IPS-18c (cell line): ENCODE results near the gene RAB32.
"Not testable (repeated sequence)": the region's sequence is repeated elsewhere in the genome, so short reads cannot be mapped to it uniquely, and the experiment has no call there.

Experiments used
- H3K4me3 ChIP-seq: 2 replicates; pipeline ENCODE4 v1.7.0; 2013; ENCODE audit warnings: low read depth, mild to moderate bottlenecking, low read length, moderate library complexity; ENCODE audit not compliant: insufficient read depth
- H3K9me3 ChIP-seq: one replicate; pipeline ENCODE4 v1.6.1; 2013; ENCODE audit warnings: mild to moderate bottlenecking, low read length, moderate library complexity; ENCODE audit not compliant: control insufficient read depth, insufficient read depth

RAB32 gene

DNA sequence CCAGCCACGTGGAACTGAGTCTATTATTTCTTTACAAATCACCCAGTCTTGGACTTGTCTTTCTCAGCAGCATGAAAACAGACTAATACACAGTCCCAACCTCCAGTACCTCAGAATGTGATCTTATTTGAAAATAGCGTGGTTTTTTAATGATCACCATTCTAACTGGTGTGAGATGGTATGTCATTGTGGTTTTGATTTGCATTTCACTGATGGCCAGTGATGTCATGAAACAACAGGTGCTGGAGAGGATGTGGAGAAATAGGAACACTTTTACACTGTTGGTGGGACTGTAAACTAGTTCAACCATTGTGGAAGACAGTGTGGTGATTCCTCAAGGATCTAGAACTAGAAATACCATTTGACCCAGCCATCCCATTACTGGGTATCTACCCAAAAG lies 23.0 kb downstream of the RAB32 start:
- not testable (repeated sequence) for H3K4me3 ChIP-seq, H3K9me3 ChIP-seq

DNA sequence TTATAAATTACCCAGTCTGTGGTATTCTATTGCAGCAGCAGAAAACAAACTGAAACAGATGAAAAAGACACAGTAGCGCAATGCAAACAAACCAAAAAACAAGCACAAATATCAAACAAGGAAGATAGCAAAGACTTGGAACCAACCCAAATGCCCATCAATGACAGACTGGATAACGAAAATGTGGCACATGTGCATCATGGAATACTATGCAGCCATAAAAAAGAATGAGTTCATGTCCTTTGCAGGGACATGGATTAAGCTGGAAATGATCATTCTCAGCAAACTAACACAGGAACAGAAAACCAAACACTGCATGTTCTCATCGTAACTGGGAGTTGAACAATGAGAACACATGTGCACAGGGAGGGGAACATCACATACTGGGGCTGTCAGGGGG lies 25.0 kb downstream of the RAB32 start:
- not testable (repeated sequence) for H3K4me3 ChIP-seq, H3K9me3 ChIP-seq

DNA sequence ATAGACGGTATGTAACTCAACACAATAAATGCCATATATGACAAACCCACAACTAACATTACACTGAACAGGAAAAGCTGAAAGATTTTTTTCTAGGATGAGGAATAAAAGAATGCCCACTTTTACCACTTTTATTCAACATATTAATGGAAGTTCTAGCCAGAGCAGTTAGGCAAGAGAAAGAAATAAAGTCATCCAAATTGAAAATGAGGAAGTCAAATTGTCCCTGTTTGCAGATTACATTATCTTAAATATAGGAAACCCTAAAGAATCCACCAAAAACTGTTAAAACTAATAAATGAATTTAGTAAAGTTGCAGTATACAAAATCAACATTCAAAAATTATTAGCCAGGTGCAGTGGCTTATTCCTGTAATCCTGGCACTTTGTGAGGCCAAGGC lies 30.6 kb downstream of the RAB32 start:
- no peaks in the 10 kb centered on the region for H3K9me3 ChIP-seq
- H3K4me3 ChIP-seq = no peak overlapping the region

DNA sequence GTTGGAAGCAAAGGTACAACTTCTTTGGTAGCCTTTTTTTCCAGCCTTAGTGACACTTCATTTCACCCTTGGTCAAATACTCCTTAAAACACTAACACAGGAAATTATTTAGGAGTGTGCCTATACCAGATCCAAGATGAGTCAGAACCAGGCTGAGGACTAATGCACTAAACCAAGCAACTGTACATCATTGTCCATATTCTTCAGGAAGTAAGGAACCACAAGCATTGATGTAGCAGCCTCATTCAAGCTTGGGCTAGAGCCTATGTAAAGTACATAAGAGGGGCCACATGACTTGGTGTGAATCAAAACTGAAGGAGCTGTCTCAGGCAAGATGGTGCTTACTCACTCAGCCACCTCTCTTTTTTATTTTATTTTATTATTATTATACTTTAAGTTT lies 34.4 kb downstream of the RAB32 start:
- no peak overlapping the region for H3K4me3 ChIP-seq
- H3K9me3 ChIP-seq = no peaks in the 10 kb centered on the region

DNA sequence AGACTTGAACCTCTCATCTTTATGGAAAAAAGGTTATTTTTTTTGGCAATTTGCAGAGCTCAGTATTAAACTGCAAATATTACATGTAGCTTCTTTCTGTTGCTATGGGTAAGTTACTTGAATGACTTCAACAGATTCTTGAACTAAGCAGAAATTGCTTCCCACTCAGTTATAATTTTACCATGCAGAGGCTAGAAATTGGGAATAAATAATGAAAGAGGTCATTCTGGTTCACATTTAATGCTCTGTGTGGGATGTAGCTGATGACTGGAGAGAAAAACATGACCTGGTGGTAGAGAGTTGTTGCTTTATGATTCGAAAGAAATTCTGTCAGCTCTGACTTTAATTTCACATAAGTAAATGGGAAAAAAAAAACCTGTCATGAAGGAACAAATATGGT lies 38.3 kb downstream of the RAB32 start:
- Histone ChIP-seq H3K4me3 (no peak overlapping the region), H3K9me3 (no peaks in the 10 kb centered on the region)

DNA sequence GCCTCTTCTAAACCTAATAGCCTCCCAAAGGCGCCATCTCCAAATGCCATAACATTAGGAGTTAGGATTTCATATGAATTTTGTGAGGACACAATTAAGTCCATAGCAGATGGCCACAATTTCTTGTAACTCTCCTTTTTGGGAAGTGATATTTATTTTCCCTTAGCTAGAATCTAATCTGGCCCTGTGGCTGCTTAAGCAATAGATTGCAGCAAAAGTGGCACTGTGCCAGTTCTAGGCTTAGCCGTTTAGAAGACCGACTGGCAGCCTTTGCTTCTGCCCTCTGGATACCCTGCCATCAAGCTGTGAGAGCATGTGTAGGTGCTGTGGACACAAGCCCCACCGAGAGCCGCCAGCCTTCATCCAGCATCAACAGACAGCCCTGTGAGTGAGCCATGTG lies 39.2 kb downstream of the RAB32 start:
- Histone ChIP-seq H3K4me3 (no peak overlapping the region), H3K9me3 (peaks cover 3% of the 10 kb centered on the region)

DNA sequence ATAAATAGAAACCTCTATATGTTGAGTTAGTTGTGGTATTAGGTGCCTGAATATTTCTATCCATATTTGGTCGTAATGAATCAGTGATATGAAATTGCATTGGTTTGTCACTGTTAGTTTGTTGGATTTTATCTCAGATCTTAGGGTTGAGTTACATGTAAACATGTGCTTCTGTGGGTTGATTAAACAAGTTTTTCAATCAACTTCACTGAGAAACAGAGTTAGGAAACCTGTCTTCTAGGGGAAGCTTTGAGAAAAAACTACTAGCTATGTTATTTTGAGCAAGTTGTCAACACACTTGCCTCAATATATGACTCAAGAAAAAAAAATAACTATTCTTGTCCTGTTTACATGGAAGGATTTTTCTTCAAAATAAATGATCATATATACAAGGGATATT lies 40.3 kb downstream of the RAB32 start:
- H3K9me3 ChIP-seq = peaks cover 3% of the 10 kb centered on the region
- no peak overlapping the region for H3K4me3 ChIP-seq

DNA sequence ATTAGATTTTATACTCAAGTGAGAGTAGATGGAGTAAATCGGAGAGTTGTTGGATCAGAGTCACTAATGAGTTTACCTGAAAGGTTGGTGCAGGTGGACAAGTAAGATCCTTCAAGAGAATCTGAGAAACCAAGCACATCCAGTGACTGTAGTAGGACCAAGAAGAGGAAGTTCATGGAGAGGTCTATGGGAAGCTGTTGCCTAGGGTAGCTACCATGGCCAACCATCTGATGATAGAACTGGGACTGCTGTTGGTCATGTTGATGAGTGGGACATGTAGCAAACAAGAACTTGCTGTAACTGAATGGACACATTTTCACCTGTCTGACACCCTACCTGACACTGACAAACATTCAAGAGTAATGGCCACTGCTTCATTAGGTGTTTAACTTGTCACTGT lies 43.8 kb downstream of the RAB32 start:
- peaks cover 3% of the 10 kb centered on the region for H3K9me3 ChIP-seq
- no peak overlapping the region for H3K4me3 ChIP-seq

DNA sequence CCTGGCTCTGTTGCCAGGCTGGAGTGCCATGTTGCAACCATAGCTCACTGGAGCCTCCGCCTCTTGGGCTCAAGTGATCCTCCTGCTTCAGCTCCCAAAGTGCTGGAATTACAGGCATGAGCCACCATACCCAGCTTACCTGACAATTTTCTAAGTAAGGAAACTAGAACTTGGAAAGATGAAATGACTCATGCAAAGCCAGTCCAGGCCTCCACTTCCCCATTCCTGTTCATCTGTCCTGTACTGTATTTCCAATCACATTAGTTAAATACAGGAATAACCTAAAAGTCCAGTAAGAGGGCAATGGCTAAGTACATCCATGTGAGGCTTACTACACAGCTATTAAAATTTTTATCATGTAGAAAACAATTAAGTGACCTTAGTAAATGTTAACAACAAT lies 46.9 kb downstream of the RAB32 start:
- Histone ChIP-seq H3K4me3 (no peak overlapping the region), H3K9me3 (peaks cover 3% of the 10 kb centered on the region)

DNA sequence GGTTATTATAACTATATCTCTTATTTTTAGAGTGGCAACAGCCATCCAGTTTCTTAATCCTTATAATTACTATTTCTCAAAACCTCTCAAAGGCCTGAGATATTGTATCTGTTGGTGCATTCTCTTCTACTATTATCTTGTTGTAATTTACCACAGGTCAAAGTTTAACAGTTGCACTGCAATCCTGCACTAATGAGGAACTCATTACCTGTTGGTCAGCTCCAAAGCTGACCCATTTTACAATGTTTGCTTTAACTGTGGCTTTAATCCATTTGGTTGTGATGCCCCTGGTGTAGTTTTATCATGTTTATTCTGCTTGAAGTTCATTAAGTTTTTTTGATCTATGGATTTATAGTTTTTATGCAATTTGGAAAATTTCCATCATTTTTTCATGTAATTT lies 48.8 kb downstream of the RAB32 start:
- Histone ChIP-seq H3K4me3 (no peak overlapping the region), H3K9me3 (peaks cover under 1% of the 10 kb centered on the region)

DNA sequence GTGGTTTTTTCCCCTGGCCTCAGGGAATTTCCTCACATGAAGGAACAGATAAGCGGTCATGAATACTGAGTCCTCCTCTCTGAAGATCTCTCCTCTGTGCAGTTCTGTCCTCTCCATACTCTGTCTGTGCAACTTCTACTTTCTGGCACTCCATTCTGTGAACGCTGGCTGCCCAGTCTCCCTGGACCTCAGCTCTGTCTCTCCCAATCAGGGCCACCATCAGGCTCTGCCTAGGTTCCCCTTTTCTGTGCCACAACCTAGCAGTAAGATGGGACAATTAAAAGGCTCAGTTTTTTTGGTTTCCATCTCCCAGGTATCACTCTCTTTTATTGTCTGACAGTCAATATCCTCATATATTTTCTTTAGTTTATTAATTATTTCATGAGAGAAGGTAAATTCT lies 50.4 kb downstream of the RAB32 start:
- Histone ChIP-seq H3K4me3 (no peak overlapping the region), H3K9me3 (no peaks in the 10 kb centered on the region)

DNA sequence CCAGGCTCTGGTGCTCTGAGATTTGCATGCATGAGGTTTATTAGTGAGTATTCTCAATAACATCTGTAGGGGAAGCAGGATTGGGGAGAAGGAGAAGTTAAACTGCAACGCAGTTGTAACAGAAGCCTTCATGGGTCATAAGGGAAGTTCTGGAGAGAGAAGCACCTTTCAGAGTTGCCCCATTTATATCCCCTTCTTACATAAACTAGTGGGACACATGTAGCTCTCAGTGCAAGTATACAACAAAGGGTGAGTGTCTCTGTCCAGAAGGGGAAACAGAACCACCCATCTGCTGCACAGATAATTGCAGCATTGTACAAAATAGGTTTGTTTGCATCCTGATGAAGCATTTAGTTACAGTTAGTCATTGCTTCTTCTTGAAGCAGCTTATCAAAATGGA lies 50.9 kb downstream of the RAB32 start:
- no peak overlapping the region for H3K4me3 ChIP-seq
- no peaks in the 10 kb centered on the region for H3K9me3 ChIP-seq

DNA sequence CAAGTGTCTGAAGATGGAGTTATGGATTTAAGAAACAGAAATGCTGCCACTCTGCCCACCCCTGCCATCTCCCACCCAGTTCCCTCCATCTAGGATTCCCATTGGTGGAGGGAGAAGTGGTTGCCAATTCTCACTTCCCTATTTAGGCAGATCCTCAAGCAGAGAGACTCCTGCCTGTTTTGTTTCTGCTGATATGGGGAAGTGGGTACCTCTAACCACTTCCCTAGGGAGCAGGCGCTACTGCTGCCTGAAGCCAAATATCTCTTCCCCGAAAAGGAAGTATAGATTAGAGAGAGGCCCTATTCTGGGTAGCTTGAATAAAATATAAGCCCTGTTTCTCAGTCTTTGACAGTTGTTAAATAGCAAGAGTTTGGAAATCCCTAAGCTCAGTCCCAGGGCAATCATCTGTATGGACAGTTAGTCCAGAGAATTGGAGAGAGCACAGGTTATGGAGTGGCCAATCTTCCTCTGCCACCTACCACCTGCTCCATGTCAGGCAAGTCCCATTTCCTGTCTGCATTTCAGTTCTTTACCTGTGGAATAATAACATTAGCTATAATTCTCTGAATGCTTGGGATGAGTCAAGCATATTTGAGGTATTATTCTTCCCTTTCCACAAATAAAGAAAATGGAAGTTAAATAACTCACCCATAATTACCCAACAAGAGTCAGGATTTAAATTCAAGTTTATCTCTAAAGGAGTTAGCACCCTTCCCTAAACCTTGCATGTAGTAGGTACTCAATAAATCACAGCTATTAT lies 52.5 kb downstream of the RAB32 start:
- no peak overlapping the region for H3K4me3 ChIP-seq
- no peaks in the 10 kb centered on the region for H3K9me3 ChIP-seq

DNA sequence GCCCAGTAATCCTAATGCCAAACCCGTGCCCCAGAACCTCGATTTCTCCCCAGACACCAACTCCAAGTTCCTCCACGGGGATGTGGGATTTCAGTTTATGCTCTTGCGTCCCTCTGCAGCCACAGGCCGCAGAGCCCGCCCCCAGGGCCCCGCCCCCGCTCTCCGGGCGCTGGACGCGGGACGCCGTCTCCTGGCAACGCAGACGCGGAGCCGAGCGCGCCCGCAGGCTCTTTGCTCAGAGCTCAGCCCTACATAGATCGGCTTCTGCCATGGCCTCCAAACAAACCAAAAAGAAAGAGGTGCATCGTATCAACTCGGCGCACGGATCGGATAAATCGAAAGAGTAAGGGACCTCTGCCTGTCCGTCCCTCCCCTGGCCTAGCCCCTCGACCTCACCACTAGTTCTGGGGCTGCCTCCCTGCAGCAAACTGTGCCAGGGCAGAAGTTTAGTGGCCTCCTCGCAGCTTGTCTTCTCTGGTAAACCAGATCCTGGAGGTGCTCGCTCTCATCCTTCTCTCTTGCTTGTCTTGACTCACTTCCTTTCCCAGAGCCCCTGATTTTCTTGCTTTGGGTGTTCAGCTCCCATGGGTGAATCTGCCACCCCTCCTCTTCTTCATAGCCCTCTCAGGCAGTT lies 55.3 kb downstream of the RAB32 start, which contains the start of gene ADGB:
ADGB (plus strand) TSS at position 201 of the 634 bp plus-strand sequence; CDS start at position 270, 69 bp downstream.
- Histone ChIP-seq H3K4me3 (peak within 1 kb of the TSS; percentile 58), H3K9me3 (no peaks in the 10 kb centered on the region)

DNA sequence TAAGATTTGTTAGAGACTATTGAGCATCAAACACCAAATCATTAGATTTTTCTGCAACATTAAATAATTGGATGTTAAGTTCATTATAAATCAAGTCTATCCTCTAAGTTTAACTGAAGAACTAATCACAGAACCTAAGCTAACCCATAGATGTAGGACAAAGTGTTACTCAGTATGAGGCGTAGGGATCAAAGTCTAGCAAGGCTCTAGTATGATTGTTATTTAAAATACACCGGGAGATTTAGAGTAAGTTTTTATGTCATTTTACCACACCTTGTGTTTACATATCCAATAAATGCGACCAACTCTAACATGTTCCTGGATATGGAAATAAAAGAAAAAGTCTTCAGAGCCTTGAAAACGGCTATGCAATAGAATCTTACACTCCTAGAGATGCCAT lies 57.7 kb downstream of the RAB32 start:
- no peak overlapping the region for H3K4me3 ChIP-seq
- H3K9me3 ChIP-seq = no peaks in the 10 kb centered on the region

DNA sequence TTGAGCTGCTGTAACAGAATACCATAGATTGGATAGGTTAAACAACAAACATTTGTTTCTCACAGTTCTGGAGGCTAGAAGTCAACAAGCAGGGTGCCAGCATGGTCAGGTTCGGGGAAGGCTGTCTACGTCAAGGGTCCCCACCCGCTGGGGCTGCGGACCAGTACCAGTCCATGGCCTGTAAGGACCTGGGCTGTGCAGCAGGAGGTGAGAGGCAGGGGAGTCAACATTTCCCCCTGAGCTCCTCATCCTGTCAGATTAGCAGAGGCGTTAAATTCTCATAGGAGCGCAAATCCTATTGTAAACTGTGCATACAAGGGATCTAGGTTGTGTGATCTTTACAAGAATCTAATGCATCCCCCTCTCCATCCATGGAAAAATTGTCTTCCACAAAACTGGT lies 58.9 kb downstream of the RAB32 start:
- no peak overlapping the region for H3K4me3 ChIP-seq
- H3K9me3 ChIP-seq = no peaks in the 10 kb centered on the region
